Activated CD8-positive, alpha-beta memory T cell treated with anti-CD3 and anti-CD28 coated beads, Interleukin-2, amount 50 U/mL, for 1 hour (primary cell): ENCODE measurements around the gene PEX14.

ENCODE experiments used
- DNase-seq: peaks from one replicate; pipeline ENCODE4 v3.0.0-alpha.2; 2020; ENCODE audit errors: extremely low read depth

The PEX14 gene

DNA sequence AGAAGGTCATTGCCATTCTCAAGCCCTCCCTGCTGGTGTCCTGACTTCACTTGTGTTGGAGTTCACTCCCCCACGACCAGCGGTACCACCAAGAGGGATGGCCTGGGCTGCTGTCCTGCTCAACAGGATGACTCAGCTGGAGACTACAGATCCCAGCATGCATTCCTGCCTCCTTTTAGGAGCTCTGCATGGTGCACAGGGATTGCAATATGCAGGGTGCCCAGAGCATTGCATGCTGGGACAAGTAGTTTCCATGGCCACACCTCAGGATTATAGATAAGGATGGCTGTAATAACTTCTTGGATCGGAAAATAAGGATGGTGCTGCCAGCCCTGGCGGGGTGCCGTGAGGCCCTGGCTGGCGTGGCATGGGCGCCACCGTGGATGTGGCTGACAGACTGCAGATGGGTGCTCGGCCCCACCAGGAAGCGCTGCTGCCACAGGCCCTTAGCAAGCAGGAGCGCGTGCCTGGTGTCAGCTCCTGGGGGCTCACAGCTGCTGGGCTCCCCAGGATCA lies 171.7 kb downstream of the PEX14 start:
- DNase-seq: no peak

GRCh38 chr1:10647414-10648170 lies 172.8 kb downstream of the PEX14 start:
- no peak for DNase-seq

DNA sequence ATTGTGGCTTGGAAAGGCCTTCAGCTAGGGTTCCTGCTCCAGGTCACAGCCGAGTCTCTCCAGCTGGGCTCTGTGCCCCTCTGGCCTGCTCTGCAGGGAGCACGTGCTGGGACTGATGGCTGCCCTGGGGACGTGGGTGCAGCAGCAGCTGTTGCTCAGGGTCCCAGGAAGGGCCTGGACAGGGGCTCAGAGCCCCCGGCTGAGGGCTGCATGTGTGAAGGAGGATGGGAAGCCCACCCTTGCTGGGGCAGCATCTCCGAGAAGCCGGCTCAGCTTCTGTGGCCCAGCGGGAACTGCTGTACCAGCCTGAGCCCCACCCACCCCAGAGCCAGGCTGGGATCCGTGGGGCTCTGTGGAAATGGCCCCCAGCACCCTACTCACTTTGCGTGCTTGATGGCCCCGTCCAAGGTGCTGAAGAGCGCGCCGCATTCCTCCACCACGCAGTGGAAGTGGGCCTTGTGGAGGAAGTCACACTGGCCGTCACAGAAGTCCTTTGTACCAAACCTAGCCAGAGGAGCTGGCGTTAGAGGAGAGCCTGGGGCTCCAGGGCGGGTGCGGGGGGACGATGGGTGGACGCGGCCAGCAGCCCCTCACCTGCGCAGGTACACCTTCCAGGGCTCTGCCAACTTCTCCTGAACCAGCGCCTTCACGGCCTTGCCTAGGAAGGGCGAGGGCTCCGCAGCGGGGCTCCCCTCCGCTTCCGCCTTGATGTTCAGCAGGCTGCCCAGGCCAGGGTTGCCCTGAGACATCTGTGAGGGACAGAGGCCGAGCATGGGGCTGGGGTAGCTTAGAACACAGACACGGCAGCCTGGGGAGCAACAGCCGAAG lies 174.2 kb downstream of the PEX14 start:
- DNase-seq: no peak

GRCh38 chr1:10649517-10650201 lies 174.9 kb downstream of the PEX14 start:
- DNase-seq: no peak

- no peak for DNase-seq
Measured at GRCh38 chr1:10650556-10651388, 176.0 kb downstream of the PEX14 start.

DNA sequence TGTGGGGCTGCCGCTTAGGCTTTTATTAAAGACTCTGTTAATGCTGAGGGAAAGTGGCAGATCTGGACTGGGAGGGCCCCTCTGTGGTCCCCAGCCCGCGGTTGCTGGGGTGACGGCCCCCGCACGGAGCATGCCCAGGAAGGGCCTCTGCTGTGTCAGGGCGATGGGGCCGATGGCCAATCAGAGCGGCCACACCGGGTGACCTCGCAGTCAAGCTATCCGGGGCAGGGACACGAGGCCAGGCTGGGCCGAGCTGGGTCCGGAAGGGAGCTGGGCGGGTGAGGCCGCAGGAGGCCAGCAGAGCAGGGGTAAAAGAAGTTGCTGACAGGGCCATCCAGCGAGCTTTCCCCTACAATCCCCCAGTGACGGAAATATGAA lies 176.6 kb downstream of the PEX14 start:
- no peak for DNase-seq

DNA sequence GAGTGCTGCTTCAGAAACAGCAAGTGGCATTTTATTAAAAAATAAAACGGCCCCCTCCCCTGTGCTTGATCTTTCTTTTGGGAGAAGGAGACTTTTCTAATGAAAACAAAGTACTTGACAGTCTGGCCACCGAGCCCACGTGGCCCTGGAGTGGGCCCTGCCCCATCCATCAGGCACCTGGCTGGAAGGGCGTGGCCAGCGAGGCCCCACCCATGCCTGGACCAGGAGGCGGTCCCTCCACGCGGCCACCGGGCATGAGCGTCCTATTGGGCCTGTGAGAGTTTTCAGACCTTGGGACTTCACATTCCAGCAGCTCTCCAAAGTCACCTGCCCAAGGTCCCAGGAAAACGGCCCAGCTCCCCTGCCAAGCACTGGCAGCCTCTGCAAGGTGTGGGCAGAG lies 177.0 kb downstream of the PEX14 start:
- no peak for DNase-seq

- DNase-seq: no peak
Measured at GRCh38 chr1:10652626-10653025, 177.9 kb downstream of the PEX14 start.

DNA sequence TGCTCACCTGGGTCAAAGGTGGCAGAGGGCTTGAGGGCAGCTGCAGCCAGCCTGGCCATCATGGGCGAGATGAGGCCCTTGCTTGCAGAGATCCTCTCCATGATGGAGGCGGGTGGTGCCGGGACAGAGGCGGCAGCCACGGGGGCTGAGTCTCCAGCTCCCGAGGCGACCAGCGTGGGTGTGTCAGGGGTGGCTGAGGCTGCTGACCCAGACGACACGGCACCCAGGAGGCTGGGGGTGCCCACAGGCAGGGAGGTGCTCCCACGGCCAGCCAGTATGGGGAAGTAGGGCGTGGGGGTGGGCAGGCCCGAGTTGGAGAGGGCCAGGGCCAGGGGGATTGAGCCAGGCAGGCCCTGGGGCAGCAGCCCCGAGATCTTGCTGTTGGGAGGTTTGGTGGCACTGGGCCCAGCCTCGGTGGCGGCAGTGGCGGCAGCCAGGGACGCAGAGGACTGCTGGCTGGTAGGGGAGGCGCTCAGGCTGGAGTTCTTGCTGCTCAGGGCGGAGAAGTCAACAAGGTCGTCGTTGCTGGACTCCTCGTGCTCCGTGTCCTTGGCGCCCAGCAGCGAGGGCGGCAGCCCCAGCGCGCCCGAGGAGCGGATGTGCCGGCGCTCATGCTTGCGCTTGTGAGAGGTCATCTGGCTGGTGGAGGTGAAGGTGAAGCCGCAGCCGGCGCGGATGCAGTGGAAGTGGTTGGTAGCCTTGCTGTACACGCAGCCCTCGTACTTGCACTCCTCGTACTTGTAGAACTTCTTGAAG lies 178.8 kb downstream of the PEX14 start:
- no peak for DNase-seq

- DNase-seq: no peak
Measured at GRCh38 chr1:10655002-10655401, 180.3 kb downstream of the PEX14 start.

DNA sequence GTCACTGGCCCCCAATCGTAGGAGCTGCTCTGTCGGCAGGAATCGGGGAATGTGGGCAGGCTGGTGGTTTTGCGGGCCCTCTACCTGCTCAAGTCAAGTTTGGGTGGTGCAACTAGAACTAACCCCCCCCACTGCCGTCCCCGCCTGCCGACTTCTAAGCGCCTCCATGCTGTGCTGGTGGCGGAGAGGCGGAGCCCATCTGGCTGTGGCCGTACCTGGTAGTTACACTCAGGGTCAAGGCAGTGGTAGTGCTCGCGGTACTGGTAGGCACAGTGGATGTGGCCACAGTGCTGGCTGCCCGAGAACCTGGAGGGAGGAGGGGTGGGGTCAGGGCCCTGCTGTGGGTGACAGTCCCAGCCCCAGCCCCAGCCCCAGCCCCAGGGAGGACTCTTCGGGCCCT lies 181.7 kb downstream of the PEX14 start:
- no peak for DNase-seq

GRCh38 chr1:10657088-10657847 lies 182.5 kb downstream of the PEX14 start:
- no peak for DNase-seq

DNA sequence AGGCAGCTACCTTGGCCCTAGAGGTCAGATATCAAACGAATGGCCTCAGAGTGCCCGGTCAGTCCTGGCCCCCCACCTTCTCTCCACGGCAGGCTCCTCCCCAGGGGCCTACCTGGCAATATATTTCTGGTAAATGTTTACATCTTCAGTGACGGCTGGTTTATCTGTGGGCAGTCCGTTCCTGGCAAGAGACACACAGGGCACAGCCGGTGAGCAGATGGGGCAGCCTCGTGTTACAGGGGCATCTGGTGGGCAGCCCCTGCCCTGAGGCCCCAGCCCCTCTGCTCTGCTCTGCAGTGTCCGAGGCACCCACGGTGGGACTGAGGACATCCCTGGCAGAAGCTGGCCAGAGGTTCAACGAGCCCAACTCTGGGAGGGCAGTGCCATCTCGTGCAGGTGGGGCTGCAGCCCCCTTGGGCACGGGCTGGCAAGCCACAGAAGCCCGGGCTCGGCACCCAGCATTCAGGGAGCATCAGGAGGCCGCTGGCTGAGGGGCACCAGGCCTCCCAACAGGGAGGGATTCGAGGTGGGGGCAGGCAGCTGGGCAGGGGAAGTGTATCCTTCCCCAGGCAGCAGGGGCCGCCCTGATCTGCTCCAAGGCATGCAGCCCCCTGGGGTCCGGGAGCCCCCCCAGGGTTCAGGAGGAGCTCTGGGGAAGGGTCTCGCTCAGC lies 183.8 kb downstream of the PEX14 start:
- DNase-seq: no peak

DNA sequence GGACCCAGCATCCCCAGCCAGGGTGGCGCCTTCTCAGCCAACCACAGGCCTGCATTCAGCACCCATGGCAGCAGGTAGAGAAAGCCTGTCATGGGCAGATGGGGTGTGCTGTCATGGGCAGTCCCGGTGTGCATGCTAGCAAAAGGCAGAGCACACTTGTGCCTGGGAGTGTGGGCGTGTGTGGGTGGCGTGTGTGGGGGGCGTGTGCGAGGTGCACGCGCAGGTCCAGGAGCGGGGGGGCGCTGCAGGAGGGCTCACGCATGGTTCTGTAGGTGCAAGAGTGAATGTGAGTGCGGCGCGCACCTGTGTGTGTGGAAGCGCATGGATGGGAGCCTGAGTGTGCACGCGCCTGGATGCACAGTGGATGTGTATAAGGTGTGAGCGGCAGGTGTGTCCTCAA lies 184.5 kb downstream of the PEX14 start:
- no peak for DNase-seq

- DNase-seq: no peak
Measured at GRCh38 chr1:10659646-10660540, 185.1 kb downstream of the PEX14 start.

DNA sequence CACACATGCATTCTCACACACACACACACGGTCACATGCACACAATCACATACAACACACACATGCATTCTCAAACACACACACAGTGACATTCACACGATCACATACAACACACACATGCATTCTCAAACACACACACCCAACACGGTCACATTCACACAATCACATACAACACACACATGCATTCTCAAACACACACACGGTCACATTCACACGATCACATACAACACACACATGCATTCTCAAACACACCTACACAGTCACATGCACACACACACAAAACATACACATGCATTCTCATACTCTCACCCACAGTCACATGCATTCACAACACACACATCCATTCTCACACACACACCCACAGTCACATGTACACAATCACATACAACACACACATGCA lies 186.7 kb downstream of the PEX14 start:
- no peak for DNase-seq

- no peak for DNase-seq
Measured at GRCh38 chr1:10662090-10662688, 187.4 kb downstream of the PEX14 start.
